Heart left ventricle (tissue), 16 donors: ENCODE results near the gene CFAP99. TPM values are rescaled to one million over a fixed set of nuclear protein-coding genes. Genes with fewer than 3 reads are reported as not detected.

Source experiments
- ATAC-seq, 4 donors: fragments of 200-7000 bp; cut with Tn5 transposase; one replicate each; pipeline ENCODE4 v1.9.1; 2020 to 2022; ENCODE audit warnings: moderate library complexity in 4 of 4, mild to moderate bottlenecking in 3 of 4, moderate number of reproducible peaks in 1 of 4
- DNase-seq, 5 donors: peaks; one replicate each; pipeline ENCODE4 v3.0.0-alpha.2; 2020
- H3K27ac ChIP-seq, 12 donors: fragments of 200-600 bp; sonication (generic) in 4 of 12; one replicate each; pipeline versions ENCODE4 v1.5.0 to v1.8.0; 2016 to 2022; ENCODE audit warnings: mild to moderate bottlenecking in 2 of 12
- H3K27me3 ChIP-seq, 9 donors: fragments of 200-600 bp; sonication (generic) in 2 of 9; one replicate each; pipeline versions ENCODE4 v1.5.1 to v1.8.0; 2016 to 2022; ENCODE audit warnings: mild to moderate bottlenecking in 3 of 9
- H3K36me3 ChIP-seq, 9 donors: fragments of 200-600 bp; sonication (generic) in 2 of 9; one replicate each; pipeline versions ENCODE4 v1.5.0 to v1.8.0; 2018 to 2022; ENCODE audit warnings: mild to moderate bottlenecking in 2 of 9
- H3K4me1 ChIP-seq, 12 donors: fragments of 200-600 bp; sonication (generic) in 4 of 12; one replicate each; pipeline versions ENCODE4 v1.5.0 to v1.8.0; 2016 to 2022; ENCODE audit warnings: mild to moderate bottlenecking in 3 of 12
- H3K4me3 ChIP-seq, 12 donors: fragments of 200-600 bp; sonication (generic) in 4 of 12; one replicate each; pipeline versions ENCODE4 v1.5.0 to v1.8.0; 2017 to 2022; ENCODE audit warnings: mild to moderate bottlenecking in 9 of 12, moderate library complexity in 4 of 12
- H3K9me3 ChIP-seq, 12 donors: fragments of 200-600 bp; sonication (generic) in 4 of 12; one replicate each; pipeline versions ENCODE4 v1.5.0 to v1.8.0; 2016 to 2022; ENCODE audit warnings: mild to moderate bottlenecking in 1 of 12
- CTCF ChIP-seq, 12 donors: fragments of 200-600 bp; sonication (generic) in 4 of 12; IDR thresholded peaks; one replicate each; pipeline versions ENCODE4 v1.5.0 to v1.8.0; 2018 to 2022; ENCODE audit warnings: antibody characterized with exemption in 12 of 12, mild to moderate bottlenecking in 5 of 12
- POLR2A ChIP-seq, 2 donors: fragments of 450-650 bp; IDR thresholded peaks; one replicate each; pipeline ENCODE4 v1.6.1; 2017; ENCODE audit warnings: antibody characterized with exemption in 2 of 2, mild to moderate bottlenecking in 2 of 2, moderate library complexity in 2 of 2
- WGBS, 4 donors: extraction: QIAGEN DNeasy Blood & Tissue Kit in 2 of 4; methylation state at CpG; one replicate each; pipeline versions ENCODE4 v1.1.5 to v1.1.7; 2013 to 2018; 5-methylcytosine and 5-hydroxymethylcytosine counted together
- intact Hi-C, 10 donors: fragments of 100-400 bp; cut with DNase I; formaldehyde crosslinking; loops; one replicate each; pipeline versions ENCODE4 v1.11.1 to v1.14.2; 2022
- polyA plus RNA-seq, 2 donors: library from polyadenylated mRNA; stranded (reverse); fragments of 200-250 nt; gene quantifications; one replicate each; pipeline ENCODE4 v1.2.3, GENCODE V29; 2013
- total RNA-seq, 9 donors: library from RNA; depleted of rRNA in 2 of 9; stranded (reverse); fragments of >200 nt in 2 of 9; fragmentation: NEBNext Ultra II Directional in 3 of 9; extraction: Animal tissue kit (Norgen Biotek cat#: 25700) in 3 of 9; gene quantifications; one replicate each; pipeline versions ENCODE4 v1.1.0 to v1.2.4, GENCODE V29; 2016 to 2023
- donor health status: ischemic (EF 13 %, LVEDD 7.1; RV severe dilation, severe dysfunction).
- donor health status: healthy with polysubstance abuse.
- donor health status: DM: no; HTN: yes; CAD: no.
- donor health status: DM: no; HTN: no; CAD: no.
- donor health status: ischemic (EF 25% LVEDD 6.9; RV normal size, moderate dysfunction).
- donor health status: ischemic (EF 25% LVEDD 5.7; RV mildly dilated, moderate dysfunction).
- donor health status: healthy.
- donor health status: DM: yes; HTN: yes; CAD: no.
- donor health status: ischemic (EF 35%, LVEDD 5.7; RV mildly dilated, moderate dysfunction).
- donor health status: nonischemic (EF 11% LVEDD 7.7; RV severe dilation, severe dysfunction).
- donor health status: DM: yes; HTN: yes; CAD: no.
- donor health status: PGD.
- donor health status: ischemic (EF 29% LVEDD 5.4; RV normal size, mild dysfunction).
- donor health status: nonischemic (EF 23%, LVEDD 6.1; RV moderate dilation, normal function).

Gene CFAP99
- total and polyA plus RNA-seq, 11 donors: not detected

- Histone ChIP-seq H3K27me3 (peaks cover 0 to 28% (median 0%) of the 10 kb centered on the region in 9 donors), H3K4me3 (no peak overlapping the region), H3K4me1 (peaks cover 5 to 73% (median 40%) of the 10 kb centered on the region in 12 donors), H3K27ac (no peak overlapping the region), H3K9me3 (no peaks in the 10 kb centered on the region), H3K36me3 (no peaks in the 10 kb centered on the region)
- ATAC-seq: no peak
- 76 to 99% (median 97%) methylated on average over 3 of the region's 3 CpGs for WGBS, 4 donors
- no peak for DNase-seq
- intact Hi-C loops: loop anchor here in 8 of 10 donors (5.0 to 10.0 kb wide), 9 partner anchors 122 to 550 kb away; partner anchors contain the start of genes MXD4 (in 4 of the 8), GRK4 (in 3 of the 8), HAUS3 (in 3 of the 8) and NOP14 (in 3 of the 8)
- TF ChIP-seq POLR2A (IDR thresholded peaks at IDR 0.05) (no peak), CTCF (IDR thresholded peaks at IDR 0.05) (no peak)
Observed at GRCh38 chr4:2415213-2415612, 3.5 kb upstream of the CFAP99 start.

DNA sequence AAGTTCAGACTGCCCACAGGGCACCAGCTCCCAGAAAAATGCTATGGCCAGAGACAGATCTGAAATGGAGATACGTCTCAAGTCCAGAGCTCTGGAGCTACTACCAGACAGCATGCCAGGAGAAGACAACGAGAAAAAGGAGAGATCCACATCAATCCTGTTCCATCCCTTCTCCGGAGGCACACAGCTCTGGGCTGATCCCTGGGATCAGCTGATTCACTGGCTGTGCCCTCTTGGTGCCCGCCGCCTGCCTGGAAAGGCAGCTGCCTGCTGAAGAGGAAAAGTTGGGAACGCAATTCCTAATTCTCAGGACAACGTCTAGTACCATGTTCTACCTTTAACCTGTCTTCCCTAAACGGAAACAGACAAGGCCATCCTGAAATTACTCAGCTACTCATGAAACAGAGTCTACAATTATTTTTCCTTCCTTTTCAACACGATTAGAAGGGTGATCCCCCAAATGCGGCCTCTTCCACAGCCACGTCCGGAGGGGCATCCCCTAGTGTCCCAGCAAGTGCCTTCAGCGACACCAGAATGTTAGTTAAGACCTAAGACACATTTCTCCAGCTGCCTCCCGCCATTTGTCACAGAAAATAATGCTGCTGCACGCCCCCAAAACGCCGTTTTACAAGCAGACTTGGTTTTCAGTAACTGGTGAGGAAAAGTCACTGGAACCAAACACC, 2.7 kb upstream of the CFAP99 start:
- H3K4me1 ChIP-seq: peaks cover 5 to 71% (median 40%) of the 10 kb centered on the region in 12 donors
- H3K27me3 ChIP-seq: peaks cover 0 to 31% (median 3%) of the 10 kb centered on the region in 9 donors
- 67 to 80% (median 70%) methylated on average over 17 of the region's 17 CpGs for WGBS, 4 donors
- DNase-seq: no peak
- H3K27ac ChIP-seq: peak overlapping the region in 2 of 12 donors; percentile 23 to 33
- H3K4me3 ChIP-seq: peak overlapping the region in 9 of 12 donors; percentile 48 to 79 (median 70)
- no peak for ATAC-seq
- intact Hi-C loops: loop anchor here in 8 of 10 donors (5.0 to 10.0 kb wide), 9 partner anchors 121 to 549 kb away; partner anchors contain the start of genes MXD4 (in 4 of the 8), GRK4 (in 3 of the 8), HAUS3 (in 3 of the 8) and NOP14 (in 3 of the 8)
- no peak for TF ChIP-seq CTCF (IDR thresholded peaks at IDR 0.05)
- no peak for TF ChIP-seq POLR2A (IDR thresholded peaks at IDR 0.05)
- H3K36me3 ChIP-seq: no peaks in the 10 kb centered on the region
- no peaks in the 10 kb centered on the region for H3K9me3 ChIP-seq

- peak overlapping the region in 6 of 12 donors; percentile 10 to 47 (median 27) for H3K27ac ChIP-seq
- H3K27me3 ChIP-seq: peaks cover 0 to 31% (median 6%) of the 10 kb centered on the region in 9 donors
- no peaks in the 10 kb centered on the region for H3K9me3 ChIP-seq
- no peaks in the 10 kb centered on the region for H3K36me3 ChIP-seq
- ATAC-seq (no peak), DNase-seq (peak in 2 of 5 donors; percentile 46 to 51)
- 4 to 24% (median 7%) methylated on average over 29 to 55 of the region's 55 CpGs for WGBS, 4 donors
- TF ChIP-seq POLR2A (IDR thresholded peaks at IDR 0.05) (no peak), CTCF (IDR thresholded peaks at IDR 0.05) (no peak)
- intact Hi-C loops: loop anchor here in 8 of 10 donors (5.0 to 10.0 kb wide), 9 partner anchors 121 to 548 kb away; partner anchors contain the start of genes MXD4 (in 4 of the 8), GRK4 (in 3 of the 8), HAUS3 (in 3 of the 8) and NOP14 (in 3 of the 8)
- peak overlapping the region; percentile 48 to 84 (median 70) for H3K4me3 ChIP-seq
- H3K4me1 ChIP-seq: peaks cover 5 to 64% (median 40%) of the 10 kb centered on the region in 12 donors
Observed at GRCh38 chr4:2416564-2417225, 2.1 kb upstream of the CFAP99 start.
